ENCODE data around the gene NPC1L1. TPM values are rescaled to one million over a fixed set of nuclear protein-coding genes. Genes with fewer than 3 reads are reported as not detected.

Gene NPC1L1
- total and polyA plus RNA-seq, 2 of the 13 experiments (the other 11 are each of a cell fraction or from before 2014, with no cell fraction given) = 4.8 to 14.5 TPM

GRCh38 chr7:44490351-44491200, 50.6 kb downstream of the NPC1L1 start, which contains the start of gene NUDCD3 (continued):
- TF ChIP-seq DDIT3 (CRISPR knock-in tag; IDR thresholded peaks at IDR 0.05) (no peak), CBX5 (CRISPR knock-in tag; IDR thresholded peaks at IDR 0.05; ENCODE audit: borderline replicate concordance) (peak; percentile 76), SNAPC2 (CRISPR knock-in tag; IDR thresholded peaks at IDR 0.05) (0 out of 2 replicates have a peak, but pooled peaks have one; percentile 33), ZNF710 (CRISPR knock-in tag; IDR thresholded peaks at IDR 0.05; ENCODE audit: borderline replicate concordance) (peak; percentile 34; the same call in 1 of the 2 replicates), ZNF362 (CRISPR knock-in tag; IDR thresholded peaks at IDR 0.05; ENCODE audit: borderline replicate concordance) (peak; percentile 40; the same call in 1 of the 2 replicates), ISL2 (CRISPR knock-in tag; IDR thresholded peaks at IDR 0.05) (no peak), ZNF512 (CRISPR knock-in tag; IDR thresholded peaks at IDR 0.05) (no peak), ZNF574 (CRISPR knock-in tag; IDR thresholded peaks at IDR 0.05) (peak; percentile 89), FOXJ3 (CRISPR knock-in tag; IDR thresholded peaks at IDR 0.05; ENCODE audit: borderline replicate concordance) (peak; percentile 61; the same call in 1 of the 2 replicates), CSRNP1 (CRISPR knock-in tag; IDR thresholded peaks at IDR 0.05) (no peak; the same call in 1 of the 2 replicates), THAP7 (CRISPR knock-in tag; IDR thresholded peaks at IDR 0.05) (0 out of 2 replicates have a peak, but pooled peaks have one; percentile 55), MLX (CRISPR knock-in tag; IDR thresholded peaks at IDR 0.05) (peak; percentile 27), GMEB2 (CRISPR knock-in tag; IDR thresholded peaks at IDR 0.05; ENCODE audit: low read depth) (no peak)

Measured in HepG2 (cell line).